ENCODE results near the gene GABRA1.

Gene GABRA1

DNA sequence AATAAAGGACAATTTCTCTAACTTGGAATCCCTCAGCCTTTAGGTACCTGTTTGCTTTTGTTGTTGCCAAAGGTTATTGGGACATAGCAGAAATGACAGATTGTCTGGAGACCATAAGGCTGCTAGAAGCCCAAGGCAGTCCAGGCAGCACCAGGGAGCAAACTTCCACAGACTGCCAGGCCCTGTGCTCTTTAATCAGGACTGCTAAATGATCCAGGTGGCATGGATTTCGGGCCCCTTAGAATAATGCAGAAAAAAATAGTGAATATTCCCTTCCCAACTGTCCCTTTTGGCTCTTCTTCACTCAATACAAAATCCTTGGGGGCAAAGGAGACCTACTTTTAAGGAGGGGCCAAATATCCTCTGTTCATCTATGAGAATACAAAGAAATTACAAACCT, 73.9 kb downstream of the GABRA1 start:
- no peak overlapping the region for H3K4me3 ChIP-seq (ENCODE audit: low read length)
- no peak for TF ChIP-seq ZNF274 (IDR thresholded peaks at IDR 0.05; ENCODE audit: low read depth, low read length)

DNA sequence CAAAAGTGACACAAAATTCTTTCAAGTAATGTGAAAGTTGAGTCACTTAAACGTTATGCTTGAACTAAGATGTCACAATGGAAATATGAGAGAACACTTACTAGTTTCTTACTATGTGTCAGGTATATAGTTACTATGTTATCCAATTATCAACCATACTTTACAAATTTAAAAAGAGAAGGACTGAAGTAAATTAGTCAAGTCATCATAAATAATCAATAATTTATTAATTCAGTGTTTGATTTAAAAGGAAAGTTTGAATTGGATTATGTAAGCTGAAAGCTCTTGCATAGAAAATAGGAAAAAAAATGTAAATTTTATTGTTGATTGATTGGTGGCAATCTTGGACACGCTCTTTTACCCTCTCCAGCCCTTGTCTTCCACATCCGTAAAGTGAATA, 76.3 kb downstream of the GABRA1 start:
- TF ChIP-seq ZNF274 (IDR thresholded peaks at IDR 0.05; ENCODE audit: low read depth, low read length) = no peak
- no peak overlapping the region for H3K4me3 ChIP-seq (ENCODE audit: low read length)

DNA sequence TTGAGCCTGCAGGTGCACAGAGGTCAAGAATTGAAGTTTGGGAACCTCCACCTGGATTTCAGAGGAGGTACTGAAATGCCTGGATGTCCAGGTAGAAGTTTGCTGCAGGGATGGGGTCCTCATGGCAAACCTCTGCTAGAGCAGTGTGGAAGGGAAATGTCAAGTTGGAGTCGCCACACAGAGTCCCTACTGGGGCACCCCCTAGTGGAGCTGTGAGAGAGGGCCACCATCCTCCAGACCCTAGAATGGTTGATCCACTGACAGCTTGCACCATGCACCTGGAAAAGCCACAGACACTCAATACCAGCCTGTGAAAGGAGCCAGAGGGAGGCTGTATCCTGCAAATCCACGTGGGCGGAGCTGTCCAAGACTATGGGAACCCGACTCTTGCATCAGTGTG, 78.0 kb downstream of the GABRA1 start:
- H3K4me3 ChIP-seq (ENCODE audit: low read length) = no peak overlapping the region
- TF ChIP-seq ZNF274 (IDR thresholded peaks at IDR 0.05; ENCODE audit: low read depth, low read length) = no peak

DNA sequence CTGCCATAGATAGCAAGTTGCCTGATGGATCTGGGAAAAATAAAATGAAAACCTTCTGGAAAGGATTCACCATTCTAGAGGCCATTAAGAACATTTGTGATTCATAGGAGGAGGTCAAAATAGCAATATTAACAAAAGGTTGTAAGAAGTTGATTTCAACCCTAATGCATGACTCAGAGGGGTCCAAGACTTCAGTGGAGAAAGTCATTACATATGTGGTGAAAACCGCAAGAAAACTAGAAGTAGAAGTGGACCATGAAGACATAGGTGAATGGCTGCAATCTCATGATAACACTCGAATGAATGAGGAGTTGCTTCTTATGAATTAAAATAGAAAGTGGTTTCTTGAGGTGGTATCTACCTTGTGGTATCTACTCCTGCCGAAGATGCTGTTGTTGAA, 86.6 kb downstream of the GABRA1 start:
- H3K4me3 ChIP-seq (ENCODE audit: low read length) = no peak overlapping the region
- no peak for TF ChIP-seq ZNF274 (IDR thresholded peaks at IDR 0.05; ENCODE audit: low read depth, low read length)

DNA sequence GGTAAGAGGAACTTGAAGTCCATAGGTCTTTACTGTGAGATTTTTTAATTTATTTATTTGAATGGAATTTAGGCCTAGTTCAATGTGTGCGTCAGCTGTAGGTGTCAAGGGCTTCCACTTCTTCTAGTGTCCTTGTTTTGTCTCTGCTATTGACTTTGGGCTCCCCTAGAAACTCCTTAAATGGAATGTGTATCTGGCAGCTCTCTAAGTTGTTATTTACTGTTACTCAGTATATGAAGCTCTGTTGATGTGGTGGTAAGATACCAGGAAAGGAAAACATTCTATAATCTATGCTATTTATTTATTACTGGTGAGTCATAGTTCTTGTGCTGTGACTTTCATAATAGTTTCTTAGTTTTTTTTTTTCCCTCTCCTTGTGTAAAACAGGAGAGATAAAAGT, 97.1 kb downstream of the GABRA1 start:
- no peak for TF ChIP-seq ZNF274 (IDR thresholded peaks at IDR 0.05; ENCODE audit: low read depth, low read length)

DNA sequence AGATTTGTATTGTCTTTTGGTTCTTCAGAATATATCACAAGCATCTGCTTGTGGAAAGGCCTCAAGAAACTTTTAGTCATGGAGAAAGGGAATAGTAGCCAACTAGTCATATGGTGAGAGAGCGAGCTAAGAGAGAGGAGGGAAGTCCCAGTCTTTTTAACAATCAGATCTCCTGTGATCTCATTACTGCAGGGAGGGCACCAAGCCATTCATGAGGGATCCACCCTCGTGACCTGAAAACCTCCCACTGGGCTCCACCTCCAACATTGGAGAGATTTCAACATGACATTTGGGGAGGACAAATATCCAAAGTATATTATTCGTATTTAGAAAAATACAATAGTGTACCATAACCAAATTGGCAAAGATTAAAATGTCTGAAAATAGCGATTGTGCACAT, 99.0 kb downstream of the GABRA1 start:
- no peak overlapping the region for H3K4me3 ChIP-seq (ENCODE audit: low read length)
- no peak for TF ChIP-seq ZNF274 (IDR thresholded peaks at IDR 0.05; ENCODE audit: low read depth, low read length)

More for the DNA sequence above, 97.1 kb downstream of the GABRA1 start:
- H3K4me3 ChIP-seq (ENCODE audit: low read length) = no peak overlapping the region

All from GM08714 (cell line).